Breast epithelium (tissue), 3 donors: ENCODE measurements around the gene SNCB.

Experiments used
- CTCF ChIP-seq, 3 donors: fragments of 450-650 bp; IDR thresholded peaks; one replicate each; pipeline ENCODE4 v1.5.1; 2016 to 2017; ENCODE audit warnings: antibody characterized with exemption in 3 of 3, mild to moderate bottlenecking in 3 of 3, moderate library complexity in 3 of 3
- POLR2A ChIP-seq: fragments of 450-650 bp; IDR thresholded peaks from one replicate; pipeline ENCODE4 v1.6.1; 2016; ENCODE audit warnings: antibody characterized with exemption, mild to moderate bottlenecking, moderate library complexity

- TF ChIP-seq CTCF (IDR thresholded peaks at IDR 0.05) = no peak
- no peak for TF ChIP-seq POLR2A
These were observed 22.1 kb downstream of the SNCB start for GRCh38 chr5:176608142-176608705.
